Sigmoid colon (tissue), 7 donors: Measurements from ENCODE around the gene TUBD1. TPM values are rescaled to one million over a fixed set of nuclear protein-coding genes. Genes with fewer than 3 reads are reported as not detected.
A peak's percentile ranks its signal among the peaks of the same experiment; 100 is the strongest.

Experiments
- DNase-seq: peaks from one replicate; pipeline ENCODE4 v3.0.0-alpha.2; 2019
- H3K27ac ChIP-seq, 4 donors: fragments of 200-600 bp; sonication (generic); one replicate each; pipeline ENCODE4 v1.5.1; 2016 to 2019; ENCODE audit warnings: mild to moderate bottlenecking in 1 of 4
- H3K27me3 ChIP-seq, 3 donors: fragments of 200-600 bp; sonication (generic); one replicate each; pipeline ENCODE4 v1.5.1; 2019; ENCODE audit warnings: mild to moderate bottlenecking in 1 of 3
- H3K36me3 ChIP-seq, 4 donors: fragments of 200-600 bp; sonication (generic); one replicate each; pipeline ENCODE4 v1.5.1; 2016 to 2019
- H3K4me1 ChIP-seq, 4 donors: fragments of 200-600 bp; sonication (generic); one replicate each; pipeline ENCODE4 v1.5.1; 2017 to 2019
- H3K4me3 ChIP-seq, 4 donors: fragments of 200-600 bp; sonication (generic); one replicate each; pipeline ENCODE4 v1.5.1; 2017 to 2019; ENCODE audit warnings: mild to moderate bottlenecking in 2 of 4, moderate library complexity in 1 of 4
- H3K9me3 ChIP-seq, 4 donors: fragments of 200-600 bp in 3 of 4; sonication (generic) in 3 of 4; one replicate each; pipeline versions ENCODE4 v1.5.1 to v1.6.1; 2013 to 2019
- EP300 ChIP-seq, 4 donors: sonication (generic); formaldehyde crosslinking; IDR thresholded peaks; one replicate each; pipeline ENCODE4 v1.6.1; 2017; ENCODE audit warnings: antibody characterized with exemption in 4 of 4
- POLR2A ChIP-seq, 2 donors: fragments of 450-650 bp; IDR thresholded peaks; one replicate each; pipeline ENCODE4 v1.6.1; 2016; ENCODE audit warnings: antibody characterized with exemption in 2 of 2, mild to moderate bottlenecking in 2 of 2, moderate library complexity in 2 of 2
- POLR2AphosphoS5 ChIP-seq, 4 donors: sonication (generic); formaldehyde crosslinking; IDR thresholded peaks; one replicate each; pipeline ENCODE4 v1.6.1; 2017; ENCODE audit warnings: antibody characterized with exemption in 4 of 4
- WGBS, 2 donors: extraction: QIAGEN DNeasy Blood & Tissue Kit; methylation state at CpG; one replicate each; pipeline ENCODE4 v1.1.7; 2013; 5-methylcytosine and 5-hydroxymethylcytosine counted together
- intact Hi-C: fragments of 100-400 bp; cut with DNase I; formaldehyde crosslinking; loops from one replicate; pipeline ENCODE4 v1.15.1; 2023
- polyA plus RNA-seq, 3 donors: library from polyadenylated mRNA; stranded (reverse); fragments of 200-250 nt; gene quantifications; one replicate each; pipeline ENCODE4 v1.2.3, GENCODE V29; 2013
- total RNA-seq, 4 donors: library from RNA; depleted of rRNA; stranded (reverse); fragments of >200 nt; gene quantifications; one replicate each; pipeline ENCODE4 v1.1.0, GENCODE V29; 2016
- TF ChIP-seq, protein P1 (sequence below), 4 experiments: fragments of 450-650 bp in 3 of 4; fragments of 200-600 bp in 1 of 4; IDR thresholded peaks; one replicate each; pipeline ENCODE4 v1.5.1; 2016 to 2019; ENCODE audit warnings: antibody characterized with exemption in 4 of 4, mild to moderate bottlenecking in 3 of 4, moderate library complexity in 2 of 4
- donor health status: healthy with polysubstance abuse.
- donor health status: Bipolar disorder and iron deficiency.
- donor health status: healthy.

The TUBD1 gene
- total and polyA plus RNA-seq, 7 donors = 3.9 to 23.2 (median 13.8) TPM

- intact Hi-C loops = no loop called here
- H3K36me3 ChIP-seq = peaks cover 10 to 49% (median 25%) of the 10 kb centered on the region in 4 donors
Measured at GRCh38 chr17:59888145-59888750, 4.5 kb downstream of the TUBD1 start.

DNA sequence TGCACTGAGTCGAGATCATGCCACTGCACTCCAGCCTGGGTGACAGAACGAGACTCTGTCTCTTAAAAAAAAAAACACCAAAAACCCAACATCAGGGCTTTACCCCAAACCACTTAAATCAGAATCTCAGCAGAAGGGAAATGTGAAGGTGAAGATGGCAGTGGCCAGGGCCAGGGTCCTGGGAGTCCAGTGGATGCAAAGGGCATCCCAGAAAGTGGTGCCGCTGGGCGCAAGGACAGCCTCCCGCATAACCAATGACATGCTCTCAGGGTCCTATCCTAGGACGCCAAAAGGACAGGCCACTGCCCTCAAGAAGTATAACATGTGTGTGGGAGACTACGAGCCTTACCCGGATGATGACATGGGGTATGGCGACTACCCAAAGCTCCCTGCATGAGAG, 7.9 kb downstream of the TUBD1 start:
- WGBS, 2 donors = 98% methylated on average over 9 of the region's 9 CpGs

More at GRCh38 chr17:59888145-59888750, 4.5 kb downstream of the TUBD1 start:
- no peak for DNase-seq
- H3K27ac ChIP-seq = no peak overlapping the region
- TF ChIP-seq POLR2A (IDR thresholded peaks at IDR 0.05) = no peak
- TF ChIP-seq EP300 (IDR thresholded peaks at IDR 0.05) = no peak
- TF ChIP-seq, protein P1, sequence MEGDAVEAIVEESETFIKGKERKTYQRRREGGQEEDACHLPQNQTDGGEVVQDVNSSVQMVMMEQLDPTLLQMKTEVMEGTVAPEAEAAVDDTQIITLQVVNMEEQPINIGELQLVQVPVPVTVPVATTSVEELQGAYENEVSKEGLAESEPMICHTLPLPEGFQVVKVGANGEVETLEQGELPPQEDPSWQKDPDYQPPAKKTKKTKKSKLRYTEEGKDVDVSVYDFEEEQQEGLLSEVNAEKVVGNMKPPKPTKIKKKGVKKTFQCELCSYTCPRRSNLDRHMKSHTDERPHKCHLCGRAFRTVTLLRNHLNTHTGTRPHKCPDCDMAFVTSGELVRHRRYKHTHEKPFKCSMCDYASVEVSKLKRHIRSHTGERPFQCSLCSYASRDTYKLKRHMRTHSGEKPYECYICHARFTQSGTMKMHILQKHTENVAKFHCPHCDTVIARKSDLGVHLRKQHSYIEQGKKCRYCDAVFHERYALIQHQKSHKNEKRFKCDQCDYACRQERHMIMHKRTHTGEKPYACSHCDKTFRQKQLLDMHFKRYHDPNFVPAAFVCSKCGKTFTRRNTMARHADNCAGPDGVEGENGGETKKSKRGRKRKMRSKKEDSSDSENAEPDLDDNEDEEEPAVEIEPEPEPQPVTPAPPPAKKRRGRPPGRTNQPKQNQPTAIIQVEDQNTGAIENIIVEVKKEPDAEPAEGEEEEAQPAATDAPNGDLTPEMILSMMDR (IDR thresholded peaks at IDR 0.05) = no peak
- TF ChIP-seq POLR2AphosphoS5 (IDR thresholded peaks at IDR 0.05) = no peak
- H3K27me3 ChIP-seq = no peaks in the 10 kb centered on the region
- 96 to 97% methylated on average over 8 of the region's 8 CpGs for WGBS, 2 donors
- H3K4me1 ChIP-seq = peaks cover 0 to 18% (median 11%) of the 10 kb centered on the region in 4 donors
- H3K9me3 ChIP-seq = no peaks in the 10 kb centered on the region
- no peak overlapping the region for H3K4me3 ChIP-seq

DNA sequence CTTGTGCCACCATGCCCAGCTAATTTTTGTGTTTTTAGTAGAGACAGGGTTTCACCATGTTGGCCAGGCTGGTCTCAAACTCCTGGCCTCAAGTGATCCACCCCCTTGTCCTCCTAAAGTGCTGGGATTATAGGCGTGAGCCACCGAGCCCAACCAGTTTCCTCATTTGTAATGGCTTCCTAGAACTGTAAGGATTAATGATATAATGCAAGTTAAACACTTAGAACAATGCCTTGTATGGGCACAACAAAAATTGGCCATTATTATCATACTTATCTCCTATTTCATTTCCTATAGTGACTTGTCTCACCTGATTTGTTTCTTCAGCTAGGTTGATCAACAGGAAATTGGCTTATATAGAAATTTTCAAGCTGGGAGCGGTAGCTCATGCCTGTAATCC, 14.1 kb downstream of the TUBD1 start:
- peaks cover 5 to 98% (median 24%) of the 10 kb centered on the region in 4 donors for H3K36me3 ChIP-seq
- 86 to 91% methylated on average over 3 of the region's 3 CpGs for WGBS, 2 donors

More for the DNA sequence above, 7.9 kb downstream of the TUBD1 start:
- Histone ChIP-seq H3K27me3 (no peaks in the 10 kb centered on the region), H3K9me3 (no peaks in the 10 kb centered on the region), H3K4me3 (no peak overlapping the region), H3K36me3 (peaks cover 10 to 83% (median 31%) of the 10 kb centered on the region in 4 donors), H3K27ac (no peak overlapping the region), H3K4me1 (no peaks in the 10 kb centered on the region)
- TF ChIP-seq POLR2A (IDR thresholded peaks at IDR 0.05) = no peak
- TF ChIP-seq, protein P1 (IDR thresholded peaks at IDR 0.05) = no peak
- TF ChIP-seq POLR2AphosphoS5 (IDR thresholded peaks at IDR 0.05) = no peak
- no peak for TF ChIP-seq EP300 (IDR thresholded peaks at IDR 0.05)
- DNase-seq = peak; percentile 45
- intact Hi-C loops = no loop called here

GRCh38 chr17:59877965-59878364, 14.8 kb downstream of the TUBD1 start:
- Histone ChIP-seq H3K36me3 (peaks cover 0 to 98% (median 20%) of the 10 kb centered on the region in 4 donors), H3K4me3 (no peak overlapping the region), H3K27me3 (no peaks in the 10 kb centered on the region), H3K9me3 (no peaks in the 10 kb centered on the region), H3K27ac (no peak overlapping the region), H3K4me1 (no peaks in the 10 kb centered on the region)
- intact Hi-C loops = no loop called here
- TF ChIP-seq POLR2AphosphoS5 (IDR thresholded peaks at IDR 0.05) (no peak), POLR2A (IDR thresholded peaks at IDR 0.05) (no peak), EP300 (IDR thresholded peaks at IDR 0.05) (no peak)
- TF ChIP-seq, protein P1 (IDR thresholded peaks at IDR 0.05) = no peak
- WGBS, 2 donors = 92 to 96% methylated on average over 5 of the region's 5 CpGs
- no peak for DNase-seq

More for the DNA sequence above, 14.1 kb downstream of the TUBD1 start:
- Histone ChIP-seq H3K9me3 (no peaks in the 10 kb centered on the region), H3K4me1 (no peaks in the 10 kb centered on the region), H3K27ac (no peak overlapping the region), H3K4me3 (no peak overlapping the region), H3K27me3 (no peaks in the 10 kb centered on the region)
- TF ChIP-seq POLR2AphosphoS5 (IDR thresholded peaks at IDR 0.05) = no peak
- no peak for TF ChIP-seq POLR2A (IDR thresholded peaks at IDR 0.05)
- TF ChIP-seq, protein P1 (IDR thresholded peaks at IDR 0.05) = no peak
- TF ChIP-seq EP300 (IDR thresholded peaks at IDR 0.05) = no peak
- intact Hi-C loops = no loop called here
- DNase-seq = no peak
